K562 (cell line): ENCODE data around the gene MVB12B. TPM values are rescaled to one million over a fixed set of nuclear protein-coding genes. Genes with fewer than 3 reads are reported as not detected.

Source experiments
- ATAC-seq: fragments of 200-7000 bp; cut with Tn5 transposase; 3 replicates; pipeline ENCODE4 v1.9.1; 2020; ENCODE audit warnings: moderate library complexity
- BruUV-seq: library from RNA; stranded (reverse); fragments of 400-500 nt; replicated peaks from 2 replicates; lab custom pipeline; 2021; lab: Mats Ljungman, UMichigan
- CTCF ChIA-PET: fragments of 300-600 bp; formaldehyde crosslinking; extraction: SDS; loops from one replicate; lab custom pipeline; 2021; ENCODE audit warnings: low intra/inter-chr PET ratio; lab: Yijun Ruan, JAX
- POLR2A ChIA-PET: fragments of 300-600, 350-650 bp; sonication (Branson Sonifier 250); formaldehyde crosslinking; extraction: SDS; loops from one replicate; lab custom pipeline; 2021; ENCODE audit warnings: antibody characterized with exemption, inconsistent platforms; lab: Yijun Ruan, JAX
- DNase-seq, 4 experiments: peaks; one replicate each; pipeline versions ENCODE4 v3.0.0 to v3.0.0-alpha.2; 2011 to 2018; ENCODE audit warnings: low spot score in 3 of 4, mixed read lengths in 3 of 4; ENCODE audit errors: extremely low read depth in 1 of 4
- FAIRE-seq: peaks from 2 replicates; lab custom pipeline; 2011; peaks lifted over from hg19 to GRCh38; lab: Jason Lieb, UNC
- H2AFZ ChIP-seq: 2 replicates; pipeline ENCODE4 v1.6.0; 2011; ENCODE audit warnings: low read depth, low read length, control low read depth, inconsistent platforms
- H3K27ac ChIP-seq: fragments of 200-600 bp; 3 replicates; pipeline ENCODE4 v1.8.0; 2011; ENCODE audit warnings: low read depth, mild to moderate bottlenecking, control low read depth, inconsistent platforms, low read length, moderate library complexity, mixed read lengths; ENCODE audit errors: extremely low read depth
- H3K27me3 ChIP-seq, 2 experiments: fragments of 300-600 bp in 1 of 2; 2 replicates in 1 of 2; 3 replicates in 1 of 2; pipeline versions ENCODE4 v1.6.0 to v1.8.0; 2011; ENCODE audit warnings: inconsistent platforms in 2 of 2, low read length in 2 of 2, mild to moderate bottlenecking in 1 of 2, mixed read lengths in 1 of 2, moderate library complexity in 1 of 2; ENCODE audit not compliant: control insufficient read depth in 2 of 2, insufficient read depth in 2 of 2
- H3K36me3 ChIP-seq: fragments of 300-600 bp; 3 replicates; pipeline ENCODE4 v1.8.0; 2011; ENCODE audit warnings: mild to moderate bottlenecking, low read length, inconsistent platforms; ENCODE audit not compliant: control insufficient read depth, insufficient read depth
- H3K4me1 ChIP-seq, 2 experiments: fragments of 200-600 bp in 1 of 2; replicated peaks in 1 of 2; 2 replicates in 1 of 2; 3 replicates in 1 of 2; pipeline versions ENCODE4 v1.5.1 to v1.8.0; 2011; ENCODE audit warnings: inconsistent platforms in 2 of 2, low read length in 2 of 2, mild to moderate bottlenecking in 1 of 2, mixed read lengths in 1 of 2, moderate library complexity in 1 of 2; ENCODE audit not compliant: control insufficient read depth in 2 of 2, insufficient read depth in 2 of 2
- H3K4me2 ChIP-seq: 2 replicates; pipeline ENCODE4 v1.6.1; 2011; ENCODE audit warnings: low read length, control low read depth, inconsistent platforms, mixed read lengths; ENCODE audit not compliant: insufficient read depth
- H3K4me3 ChIP-seq: fragments of 200-600 bp; sonication (generic), shearing (Covaris generic); 2 replicates; pipeline ENCODE4 v1.5.1; 2016; ENCODE audit warnings: control low read depth, inconsistent platforms
- H3K79me2 ChIP-seq: fragments of 200-600 bp; 3 replicates; pipeline ENCODE4 v1.8.0; 2011; ENCODE audit warnings: low read length, inconsistent platforms; ENCODE audit not compliant: control insufficient read depth, insufficient read depth
- H3K9ac ChIP-seq, 2 experiments: 2 replicates each; pipeline versions ENCODE4 v1.6.0 to v1.6.1; 2011; ENCODE audit warnings: low read depth in 2 of 2, low read length in 2 of 2, control low read depth in 1 of 2, inconsistent platforms in 1 of 2, mild to moderate bottlenecking in 1 of 2, mixed read lengths in 1 of 2; ENCODE audit not compliant: insufficient read depth in 1 of 2
- H3K9me1 ChIP-seq: one replicate; pipeline ENCODE4 v1.6.0; 2011; ENCODE audit warnings: inconsistent platforms, mild to moderate bottlenecking, low read length, moderate library complexity; ENCODE audit not compliant: control insufficient read depth, insufficient read depth
- H3K9me3 ChIP-seq: replicated peaks from 2 replicates; pipeline ENCODE4 v1.5.1; 2011; ENCODE audit warnings: low read depth, low read length, inconsistent platforms; ENCODE audit not compliant: control insufficient read depth, insufficient read depth
- H4K20me1 ChIP-seq: replicated peaks from 2 replicates; pipeline ENCODE4 v1.6.1; 2011; ENCODE audit warnings: low read length, inconsistent platforms, mixed read lengths; ENCODE audit not compliant: control insufficient read depth, insufficient read depth
- ARID3B ChIP-seq: fragments of 250-450 bp; sonication (Bioruptor Pico); IDR thresholded peaks from 2 replicates; pipeline ENCODE4 v1.4.0; 2020; ENCODE audit warnings: borderline replicate concordance
- ASH1L ChIP-seq: fragments of 450-650 bp; IDR thresholded peaks from 2 replicates; pipeline ENCODE4 v1.6.1; 2018; ENCODE audit warnings: borderline replicate concordance, mild to moderate bottlenecking, low read depth; ENCODE audit not compliant: partially characterized antibody
- CTCF ChIP-seq, 3 experiments: IDR thresholded peaks in 2 of 3; conservative IDR thresholded peaks in 1 of 3; 2 replicates each; pipeline ENCODE4 v1.5.1; 2011 to 2012; ENCODE audit warnings: low read length in 3 of 3, mild to moderate bottlenecking in 3 of 3, control low read depth in 2 of 3, improper control_type of control experiment in 1 of 3, inconsistent platforms in 1 of 3, low read depth in 1 of 3, mixed read lengths in 1 of 3, moderate library complexity in 1 of 3; ENCODE audit not compliant: insufficient read depth in 2 of 3
- CTCFL ChIP-seq: IDR thresholded peaks from 2 replicates; pipeline ENCODE4 v1.6.1; 2011; ENCODE audit warnings: borderline replicate concordance, low read depth, mild to moderate bottlenecking, moderate library complexity, low read length; ENCODE audit not compliant: insufficient read depth, poor library complexity, severe bottlenecking
- NUFIP1 ChIP-seq: fragments of 450-650 bp; IDR thresholded peaks from 2 replicates; pipeline ENCODE4 v1.6.1; 2018; ENCODE audit not compliant: partially characterized antibody
- TEAD4 ChIP-seq, 2 experiments: sonication (generic) in 1 of 2; formaldehyde crosslinking in 1 of 2; IDR thresholded peaks; 2 replicates each; pipeline versions ENCODE4 v1.6.1 to v1.8.0; 2012 to 2022; ENCODE audit warnings: borderline replicate concordance in 1 of 2, inconsistent platforms in 1 of 2, low read length in 1 of 2, mild to moderate bottlenecking in 1 of 2, missing genetic modification reagents in 1 of 2
- WGBS: fragments of 100-300 bp; shearing (Covaris generic); methylation state at CpG from one replicate; pipeline ENCODE4 v1.1.6; 2016; ENCODE audit warnings: low coverage, mixed read lengths; ENCODE audit not compliant: insufficient coverage; ENCODE audit errors: missing lambda C conversion rate; 5-methylcytosine and 5-hydroxymethylcytosine counted together
- in situ Hi-C: fragments of 300-500 bp; cut with MboI; formaldehyde crosslinking; loops from 4 replicates; pipeline ENCODE4 v1.15.0; 2018; ENCODE audit warnings: inconsistent platforms, mixed read lengths
- intact Hi-C: fragments of 100-400 bp; cut with micrococcal nuclease; formaldehyde crosslinking; loops from 2 replicates; pipeline ENCODE4 v1.14.2; 2022
- polyA plus RNA-seq, 8 experiments: library from polyadenylated mRNA; depleted of rRNA in 4 of 8; stranded (reverse) in 5 of 8; unstranded in 3 of 8; fragments of >200 nt; fragmentation: Nextera tagmentation in 2 of 8; fragmentation: Illumina TruSeq in 1 of 8; extraction: Ambion mirVana in 2 of 8; extraction: Trizol in 1 of 8; gene quantifications; 2 replicates each; pipeline versions ENCODE4 v1.2.1 to v1.2.3, GENCODE V29; 2011 to 2014; ENCODE audit warnings: inconsistent platforms in 1 of 8, missing spikeins in 1 of 8
- total RNA-seq, 7 experiments: library from RNA; depleted of rRNA in 6 of 7; stranded (reverse); fragments of >200 nt in 6 of 7; fragmentation: Illumina TruSeq in 2 of 7; extraction: Trizol in 2 of 7; gene quantifications; 2 replicates each; pipeline versions ENCODE4 v1.2.1 to v1.2.3, GENCODE V29; 2011 to 2021; ENCODE audit warnings: low replicate concordance in 1 of 7

MVB12B gene
- total and polyA plus RNA-seq, 9 of the 15 experiments (the other 6 are each of a cell fraction or from before 2014, with no cell fraction given) = not detected

DNA sequence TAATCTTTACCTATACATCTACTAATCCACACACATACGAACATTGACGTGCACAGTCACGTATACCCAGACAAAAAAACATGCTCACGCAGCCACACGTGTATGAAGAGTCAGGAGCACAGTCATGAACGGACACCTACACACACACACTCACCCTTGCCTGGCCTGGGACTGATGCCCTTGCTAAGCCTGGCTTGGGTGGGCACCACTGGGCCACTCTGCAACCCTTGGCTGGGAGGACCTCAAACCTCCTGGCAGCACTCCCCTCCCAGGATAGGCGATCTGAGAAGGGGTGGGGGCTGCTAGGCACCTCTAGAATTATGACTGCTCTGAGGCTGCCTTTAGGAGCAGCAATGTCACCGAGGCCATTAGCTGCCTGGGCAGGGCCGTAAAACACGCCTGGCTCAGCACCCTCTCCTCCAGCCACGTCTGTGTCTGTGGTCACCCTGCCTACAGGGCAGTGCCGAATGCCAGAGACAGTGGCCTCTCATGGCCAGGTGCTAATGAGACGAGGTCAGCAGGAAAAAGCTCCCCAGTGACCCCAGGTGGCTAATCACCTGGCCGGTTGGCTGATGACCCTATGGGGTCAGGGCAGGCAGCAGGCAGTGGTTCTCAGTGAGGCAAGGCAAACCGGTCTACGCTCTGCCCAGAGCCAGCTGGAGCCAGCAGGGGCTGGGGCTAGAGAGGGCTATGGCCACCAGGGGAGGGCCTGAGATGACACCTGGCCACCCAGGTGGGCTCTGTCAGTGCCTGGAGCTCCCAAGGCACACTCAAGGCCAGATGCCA is 33.7 kb upstream of the MVB12B start (continued):
- no peak for TF ChIP-seq ARID3B
- TF ChIP-seq ASH1L = no peak
- TF ChIP-seq, all 486 proteins: peak for 0

DNA sequence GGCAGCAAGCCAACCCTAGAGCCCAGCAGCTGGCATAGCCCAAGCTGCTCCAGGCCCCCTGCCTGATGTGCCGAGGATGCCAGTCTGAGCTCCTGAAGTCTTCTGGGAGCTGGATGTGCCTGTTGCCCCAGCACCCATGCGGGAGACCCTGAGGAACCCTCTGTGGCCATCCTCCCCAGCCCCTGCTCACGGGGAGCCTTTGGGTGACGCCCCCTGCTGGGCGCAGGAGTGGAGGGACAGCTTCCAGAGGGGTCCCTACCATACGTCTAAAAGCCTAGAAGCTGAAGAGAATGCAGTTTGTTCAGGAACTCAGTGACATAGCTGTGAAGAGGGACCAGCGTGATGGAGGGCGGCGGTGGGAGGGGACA is 33.1 kb upstream of the MVB12B start:
- POLR2A ChIA-PET = no interaction called here
- peak; percentile 78 for ATAC-seq
- CTCF ChIA-PET = no interaction called here
- peak; percentile 15 to 36 (median 30) for DNase-seq
- H3K4me3 ChIP-seq = no peak overlapping the region
- TF ChIP-seq CTCFL (peak; percentile 64), NUFIP1 (no peak), CTCF (IDR thresholded peaks at IDR 0.05 in 2 of 3, conservative IDR thresholded peaks at IDR 0.05 in 1 of 3; ENCODE audit: insufficient read depth in 2 of 3, low read depth in 1 of 3, low read length in 3 of 3) (peak; percentile 27 to 61 (median 42)), TEAD4 (IDR thresholded peaks at IDR 0.05; ENCODE audit: low read length) (no peak), TEAD4 (CRISPR knock-in tag; IDR thresholded peaks at IDR 0.05; ENCODE audit: borderline replicate concordance) (no peak)
- BruUV-seq = no TSS peak
- H3K4me2 ChIP-seq = no peak overlapping the region
- H4K20me1 ChIP-seq = peaks cover 4% of the 10 kb centered on the region; the same call in 1 of the 2 replicates
- no peak overlapping the region for H2AFZ ChIP-seq
- intact Hi-C loops = no loop called here
- no peak for FAIRE-seq
- in situ Hi-C loops = no loop called here
- H3K4me1 ChIP-seq = peaks cover 0 to 5% of the 10 kb centered on the region in 2 experiments; a peak in 1 of 5 replicates
- no peaks in the 10 kb centered on the region for H3K9me3 ChIP-seq
- H3K27ac ChIP-seq = no peak overlapping the region
- no peaks in the 10 kb centered on the region for H3K9me1 ChIP-seq
- H3K36me3 ChIP-seq = no peaks in the 10 kb centered on the region
- WGBS = 1% methylated on average over 9 of the region's 9 CpGs
- H3K27me3 ChIP-seq = peaks cover 0 to 19% of the 10 kb centered on the region in 2 experiments; a peak in 3 of 5 replicates
- H3K9ac ChIP-seq = peak overlapping the region in 1 of 2 experiments; percentile 9; a peak in 1 of 4 replicates
- no peaks in the 10 kb centered on the region for H3K79me2 ChIP-seq
